ENCODE data around the gene TMEM121B.
"Not testable (repeated sequence)": the region's sequence is repeated elsewhere in the genome, so short reads cannot be mapped to it uniquely, and the experiment has no call there.

TMEM121B gene

DNA sequence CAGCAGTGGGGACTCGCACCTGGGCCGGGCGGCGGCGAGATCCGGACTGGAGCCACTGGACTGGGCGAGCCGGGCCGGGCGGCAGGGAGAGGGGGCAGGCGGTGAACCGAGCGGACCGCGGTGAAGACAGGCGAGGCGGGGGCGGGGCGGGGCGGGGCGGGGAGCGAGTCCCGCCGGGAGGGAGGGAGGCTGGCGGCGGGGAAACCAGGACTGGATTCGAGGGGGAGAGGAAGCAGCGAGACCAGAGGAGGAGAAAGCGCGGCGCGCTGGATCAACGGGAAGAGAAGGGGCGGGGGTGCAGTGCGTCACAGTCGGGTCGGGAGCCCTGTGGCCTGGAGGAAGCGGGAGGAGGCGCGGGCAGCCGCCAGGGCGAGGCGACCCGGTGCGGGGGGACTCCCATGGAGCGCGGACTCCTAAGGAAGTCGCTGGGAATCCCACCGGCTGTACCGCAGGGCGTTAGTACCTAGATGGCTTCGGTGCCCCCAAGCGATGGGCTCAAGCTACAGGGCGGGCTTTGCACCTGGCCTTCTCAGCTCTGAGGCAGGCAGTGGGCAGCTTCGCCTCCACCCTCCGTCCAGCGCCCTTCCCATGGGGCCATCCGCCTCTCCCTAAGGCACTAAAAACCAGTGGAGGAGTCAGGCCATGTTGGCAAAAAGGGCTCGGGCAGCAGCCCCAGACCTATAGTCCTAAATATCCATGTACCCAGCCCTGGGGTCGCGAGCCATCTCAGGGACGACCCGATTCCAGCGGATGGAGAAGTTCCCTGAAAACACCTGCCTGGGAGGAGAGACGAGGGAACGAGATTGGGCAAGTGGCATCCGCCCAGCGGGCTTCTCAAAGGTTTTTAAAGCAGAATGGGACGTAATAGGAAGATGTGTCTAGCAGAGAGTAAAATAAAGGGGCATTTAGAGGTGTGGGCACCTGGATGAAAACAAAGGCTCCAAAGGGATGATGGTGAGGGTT, at the start of gene TMEM121B:
TSS of gene TMEM121B (minus strand) at position 128 of the 963 bp plus-strand sequence. CDS start 233 bp downstream, outside the sequence.
- TF ChIP-seq ZNF274 (IDR thresholded peaks at IDR 0.05; ENCODE audit: low read depth, low read length): no peak
- peak within 1 kb of the TSS; percentile 27; the same call in 1 of the 2 replicates for H3K4me3 ChIP-seq (ENCODE audit: low read length)

DNA sequence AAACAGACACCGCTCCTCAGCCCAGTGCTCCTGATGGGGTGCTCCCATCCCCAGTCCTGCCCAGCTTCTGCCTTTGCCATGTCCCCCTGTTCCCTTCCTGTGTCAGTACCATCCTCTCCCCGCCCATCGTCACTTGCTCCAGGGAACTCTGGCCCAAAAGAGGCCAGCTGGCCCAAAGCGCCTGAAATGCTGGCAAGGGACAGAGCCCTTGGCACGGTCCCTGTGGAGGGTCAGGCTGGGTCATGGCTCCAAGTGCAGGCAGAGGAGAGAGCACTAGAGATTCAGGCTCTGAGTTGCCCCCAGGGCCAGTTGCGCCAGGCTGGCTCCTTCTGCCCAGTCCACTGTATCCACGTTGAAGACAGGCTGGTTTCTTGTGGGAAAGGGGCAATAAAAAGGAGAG, 46.3 kb upstream of the TMEM121B start:
- H3K4me3 ChIP-seq (ENCODE audit: low read length): no peak overlapping the region
- no peak for TF ChIP-seq ZNF274 (IDR thresholded peaks at IDR 0.05; ENCODE audit: low read depth, low read length)

DNA sequence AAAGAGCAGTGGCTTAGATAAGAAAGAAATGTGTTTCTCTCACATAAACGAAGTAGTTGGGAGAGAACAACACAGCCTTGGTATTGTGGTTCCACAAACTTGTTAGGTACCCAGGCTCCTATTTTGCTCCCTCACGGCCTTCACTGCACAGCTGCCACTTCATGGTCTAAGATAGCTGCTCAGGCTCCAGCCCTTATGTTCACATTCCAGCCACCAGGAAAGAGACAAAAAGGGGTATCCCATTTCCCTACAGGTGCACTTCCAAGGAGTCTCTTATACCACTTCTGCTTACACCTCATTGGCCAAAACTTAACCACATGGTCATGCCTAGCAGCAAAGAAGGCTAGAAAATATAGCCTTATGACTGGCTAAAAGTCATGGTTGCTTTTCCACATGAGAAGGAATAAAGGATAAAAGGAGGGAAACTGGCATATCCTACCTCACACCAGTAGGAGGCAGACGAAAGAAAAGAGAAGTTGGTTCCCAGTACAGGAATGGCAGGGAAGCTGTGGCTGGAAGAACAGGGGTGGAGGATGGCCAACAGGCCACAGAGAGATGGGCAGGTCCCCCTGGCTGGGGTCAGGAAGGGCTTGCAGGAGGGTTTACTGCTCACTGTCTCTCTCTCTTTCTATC, 43.3 kb upstream of the TMEM121B start:
- H3K4me3 ChIP-seq (ENCODE audit: low read length): no peak overlapping the region
- no peak for TF ChIP-seq ZNF274 (IDR thresholded peaks at IDR 0.05; ENCODE audit: low read depth, low read length)

DNA sequence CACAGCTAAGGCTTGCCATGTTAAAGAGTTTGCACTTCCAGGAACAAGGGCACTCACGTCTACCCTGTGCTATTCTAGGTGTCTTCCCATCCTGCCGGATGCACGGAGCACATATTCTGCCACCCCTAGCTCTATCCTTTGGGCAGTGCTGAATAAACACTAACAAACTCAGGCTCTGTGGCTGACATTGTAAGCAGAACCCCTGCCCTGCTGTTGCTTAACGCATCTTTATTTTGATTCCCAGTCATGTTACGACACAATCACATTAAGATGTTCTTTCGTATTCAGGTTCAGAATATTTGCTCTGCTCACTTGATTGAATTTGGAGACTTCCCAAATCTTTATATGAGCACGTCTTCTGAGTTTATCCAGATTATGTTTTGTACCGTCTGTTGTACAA, 41.6 kb upstream of the TMEM121B start:
- no peak for TF ChIP-seq ZNF274 (IDR thresholded peaks at IDR 0.05; ENCODE audit: low read depth, low read length)
- no peak overlapping the region for H3K4me3 ChIP-seq (ENCODE audit: low read length)

DNA sequence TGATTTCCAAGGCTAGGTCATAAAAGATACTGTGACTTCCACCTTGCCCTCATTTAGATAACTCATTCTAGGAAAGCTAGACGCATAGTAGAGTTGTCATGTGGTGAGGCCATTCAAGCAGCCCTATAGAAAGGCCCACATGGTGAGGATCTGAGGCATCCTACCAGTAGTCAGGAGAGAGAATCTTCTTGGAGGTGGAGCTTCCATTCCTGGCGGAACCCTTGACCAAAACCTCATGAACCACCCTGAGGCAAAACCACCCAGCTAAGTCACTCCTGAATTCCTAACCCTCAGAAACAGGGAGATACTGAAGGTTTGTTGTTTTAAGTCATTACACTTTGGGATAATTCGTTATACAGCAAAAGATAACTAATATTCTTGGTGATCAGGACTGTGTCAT, 40.8 kb upstream of the TMEM121B start:
- no peak overlapping the region for H3K4me3 ChIP-seq (ENCODE audit: low read length)
- TF ChIP-seq ZNF274 (IDR thresholded peaks at IDR 0.05; ENCODE audit: low read depth, low read length): no peak

DNA sequence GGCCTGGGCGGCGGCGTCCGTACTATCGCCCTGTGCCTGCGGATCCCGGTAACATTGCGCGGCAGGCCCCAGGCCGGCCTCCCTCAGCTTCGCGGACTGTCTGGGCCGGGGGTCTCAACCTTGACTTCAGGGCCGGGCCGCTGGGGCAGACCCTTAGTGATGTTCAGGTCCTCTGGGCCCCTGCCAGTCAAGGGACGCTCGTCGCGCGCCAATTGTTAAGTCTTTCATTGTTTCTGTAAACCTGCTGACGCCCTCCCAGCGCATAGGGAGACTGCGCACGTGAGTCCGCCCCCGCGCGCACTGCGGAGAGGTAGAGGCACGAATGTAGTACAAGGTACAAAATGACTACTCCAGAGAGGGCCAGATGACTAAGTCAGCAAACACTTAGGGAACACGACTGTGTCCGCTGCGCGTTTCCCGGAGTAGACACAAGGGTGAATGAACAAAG, 38.4 kb upstream of the TMEM121B start:
- H3K4me3 ChIP-seq (ENCODE audit: low read length): peak overlapping the region; percentile 66
- TF ChIP-seq ZNF274 (IDR thresholded peaks at IDR 0.05; ENCODE audit: low read depth, low read length): no peak

DNA sequence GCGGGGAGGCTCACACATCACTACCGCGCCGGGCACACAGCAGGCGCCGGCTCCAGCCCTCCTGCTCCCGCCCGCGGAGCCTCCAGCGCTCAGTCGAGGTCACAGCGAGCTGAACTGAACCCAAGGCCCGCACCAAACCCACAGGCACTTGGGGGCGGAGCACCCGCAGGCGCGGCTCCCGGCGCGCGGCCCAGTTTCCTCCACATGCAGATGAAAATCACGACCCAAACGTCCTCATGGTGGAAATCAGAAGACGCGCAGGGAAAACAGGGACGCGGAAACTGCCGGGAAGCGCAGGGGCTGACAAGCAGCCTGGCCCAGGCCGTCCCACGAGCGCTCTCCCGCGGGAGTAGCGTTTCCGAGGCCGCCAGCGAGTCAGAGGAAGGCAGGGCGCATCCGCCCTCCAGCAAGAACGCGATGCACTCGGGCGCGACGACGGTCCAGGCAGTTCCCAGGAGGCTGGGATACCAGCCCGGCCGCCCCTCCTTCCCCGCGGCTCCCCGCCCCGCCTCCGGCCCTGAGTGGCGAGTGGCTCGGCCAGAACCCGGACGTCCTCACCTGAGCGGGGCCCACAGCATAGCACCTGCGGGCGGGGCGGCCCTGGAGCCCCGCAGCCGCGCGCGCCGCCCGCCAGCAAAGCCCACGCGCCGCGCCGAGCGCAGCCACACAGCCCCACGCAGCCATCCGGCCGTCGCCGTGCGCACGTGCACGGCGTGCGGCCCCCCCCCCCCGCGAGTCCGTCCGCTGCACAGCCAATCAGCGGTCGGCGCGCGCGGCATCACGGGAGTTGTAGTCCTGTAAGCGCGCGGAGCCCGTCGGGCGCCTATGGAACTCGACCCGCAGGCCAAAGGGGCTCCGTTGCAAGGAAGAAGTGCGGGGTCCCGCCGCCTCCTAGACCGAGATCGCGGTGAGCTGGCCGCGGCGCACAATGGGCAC, 37.7 kb upstream of the TMEM121B start, which contains the start of gene HDHD5:
TSS of gene HDHD5 (minus strand) at position 710 of the 936 bp plus-strand sequence. CDS start at position 684, 26 bp downstream.
- no peak for TF ChIP-seq ZNF274 (IDR thresholded peaks at IDR 0.05; ENCODE audit: low read depth, low read length)
- peak within 1 kb of the TSS; percentile 66 for H3K4me3 ChIP-seq (ENCODE audit: low read length)

DNA sequence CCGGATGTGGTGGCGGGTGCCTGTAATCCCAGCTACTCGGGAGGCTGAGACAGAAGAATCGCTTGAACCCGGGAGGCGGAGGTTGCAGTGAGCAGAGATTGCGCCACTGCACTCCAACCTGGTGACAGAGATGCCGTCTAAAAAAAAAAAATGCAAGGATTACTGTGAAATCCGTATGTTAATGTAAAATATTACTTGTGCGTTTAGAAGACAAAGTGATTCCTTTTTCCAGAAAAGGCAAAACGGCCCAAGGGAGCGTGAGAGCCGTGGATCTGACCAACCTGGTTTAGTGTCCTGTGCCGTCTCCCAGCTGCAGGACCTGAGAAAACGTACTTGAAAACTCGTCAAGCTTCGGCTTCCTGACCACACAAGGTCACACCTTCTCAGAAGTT, 37.0 kb upstream of the TMEM121B start:
- no peak for TF ChIP-seq ZNF274 (IDR thresholded peaks at IDR 0.05; ENCODE audit: low read depth, low read length)
- peak overlapping the region; percentile 66 for H3K4me3 ChIP-seq (ENCODE audit: low read length)

DNA sequence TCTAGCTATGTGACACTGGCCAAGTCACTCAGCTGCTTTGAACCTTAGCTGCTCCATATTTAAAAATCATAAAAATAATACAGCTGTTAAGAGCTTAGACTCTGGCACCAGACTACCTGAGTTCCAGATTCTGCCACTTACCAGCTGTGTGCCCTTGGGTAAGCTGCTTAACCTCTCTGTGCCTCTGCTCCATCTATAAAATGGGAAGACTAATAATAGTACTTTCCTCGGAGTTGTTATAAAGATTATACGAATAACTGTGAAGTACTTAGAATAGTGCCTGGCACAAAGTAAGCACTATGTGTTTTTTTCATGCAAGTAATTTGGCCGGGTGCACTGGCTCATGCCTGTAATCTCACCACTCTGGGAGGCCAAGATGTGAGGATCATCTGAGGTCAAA, 36.6 kb upstream of the TMEM121B start:
- peak overlapping the region; percentile 66; the same call in 1 of the 2 replicates for H3K4me3 ChIP-seq (ENCODE audit: low read length)
- TF ChIP-seq ZNF274 (IDR thresholded peaks at IDR 0.05; ENCODE audit: low read depth, low read length): no peak

DNA sequence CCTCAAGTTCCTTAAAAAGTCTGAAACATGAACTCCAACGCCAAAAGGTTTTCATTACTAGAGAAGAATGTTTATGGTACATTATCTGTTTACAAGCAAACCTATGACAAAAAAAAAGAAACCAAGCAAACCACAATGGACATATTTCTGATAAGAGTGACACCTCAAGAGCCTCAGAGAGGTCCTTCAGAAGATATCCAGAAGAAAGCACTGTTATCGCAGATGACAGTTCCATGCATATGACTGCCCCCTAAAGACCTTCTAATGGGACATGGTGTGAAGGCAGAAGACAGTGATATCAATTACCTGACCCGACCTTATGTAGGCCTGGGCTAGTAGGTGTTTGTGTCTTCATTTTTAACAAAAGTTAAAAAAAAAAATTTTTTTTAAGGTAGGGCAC, 34.8 kb upstream of the TMEM121B start:
- no peak for TF ChIP-seq ZNF274 (IDR thresholded peaks at IDR 0.05; ENCODE audit: low read depth, low read length)
- H3K4me3 ChIP-seq (ENCODE audit: low read length): no peak overlapping the region

DNA sequence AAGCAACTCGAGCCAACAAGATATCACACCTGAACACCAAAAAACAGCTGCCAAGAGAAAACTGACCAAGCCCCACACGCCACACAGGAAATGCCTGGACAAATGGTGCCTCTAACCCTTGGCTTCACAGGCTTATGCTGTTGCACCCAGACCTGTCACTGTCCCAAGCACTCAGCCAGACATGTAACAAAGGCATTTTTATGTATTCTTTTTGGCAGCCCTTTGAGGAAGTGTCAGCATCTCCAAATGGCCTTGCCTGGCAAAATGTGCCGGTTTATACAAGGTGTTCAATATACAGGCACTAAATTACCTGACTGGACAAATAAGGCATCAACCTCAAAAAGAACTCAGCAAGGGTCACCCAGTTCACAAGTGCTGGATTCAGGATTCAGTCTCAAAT, 31.8 kb upstream of the TMEM121B start:
- TF ChIP-seq ZNF274 (IDR thresholded peaks at IDR 0.05; ENCODE audit: low read depth, low read length): no peak
- H3K4me3 ChIP-seq (ENCODE audit: low read length): no peak overlapping the region

DNA sequence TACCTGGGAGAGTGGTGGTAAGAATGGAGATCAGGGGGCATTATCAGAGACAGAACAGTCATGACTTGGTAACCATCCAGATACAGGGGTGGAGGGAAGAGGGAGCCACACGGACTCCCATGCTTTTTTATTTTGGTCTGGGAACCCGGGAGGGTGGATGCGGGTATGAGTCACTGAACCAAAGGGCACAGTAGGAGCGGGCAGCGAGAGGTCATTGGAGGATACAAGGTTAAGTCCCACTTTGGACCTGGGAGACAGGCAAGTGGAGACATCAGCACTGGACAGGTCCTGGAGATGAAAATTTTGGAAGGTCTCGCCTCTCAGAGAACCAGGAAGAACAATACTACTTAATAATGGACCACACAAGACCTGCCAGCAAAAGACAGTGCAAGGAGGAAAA, 31.2 kb upstream of the TMEM121B start:
- TF ChIP-seq ZNF274 (IDR thresholded peaks at IDR 0.05; ENCODE audit: low read depth, low read length): no peak
- no peak overlapping the region for H3K4me3 ChIP-seq (ENCODE audit: low read length)

DNA sequence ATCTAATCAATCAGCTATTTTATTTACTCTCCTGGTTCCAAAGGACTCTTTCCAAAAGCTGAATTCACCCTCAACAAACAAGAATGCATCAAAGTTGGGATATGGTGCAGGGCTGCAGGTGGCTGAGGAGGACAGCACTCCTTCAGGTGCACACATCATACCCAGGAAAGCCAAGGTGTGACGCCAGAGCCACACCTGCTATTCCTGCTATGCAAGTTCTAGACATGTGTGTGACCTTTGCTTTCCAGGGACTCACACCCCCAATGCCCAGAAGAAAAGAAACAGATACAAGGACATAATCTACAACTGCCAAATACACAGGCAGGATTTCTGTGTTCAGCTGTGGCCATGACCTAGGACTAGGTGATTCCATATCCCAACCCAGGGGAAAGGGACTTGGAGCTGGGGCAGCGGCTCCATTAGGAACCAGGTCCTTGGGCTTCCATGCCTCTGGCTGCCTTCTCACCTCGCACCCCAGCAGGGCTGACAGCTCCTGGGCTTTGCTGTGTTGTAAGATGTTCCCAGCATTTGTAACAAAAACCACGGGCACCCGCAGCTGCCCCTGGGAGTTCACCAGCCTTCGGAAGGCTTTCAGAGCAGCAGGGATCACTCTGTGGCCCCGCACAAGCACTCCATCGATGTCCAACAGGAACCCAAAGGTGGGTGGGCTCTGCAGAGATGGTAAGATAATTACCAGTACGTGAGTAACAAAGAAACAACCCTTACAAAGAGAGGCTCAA, 28.1 kb upstream of the TMEM121B start:
- no peak for TF ChIP-seq ZNF274 (IDR thresholded peaks at IDR 0.05; ENCODE audit: low read depth, low read length)
- no peak overlapping the region for H3K4me3 ChIP-seq (ENCODE audit: low read length)

DNA sequence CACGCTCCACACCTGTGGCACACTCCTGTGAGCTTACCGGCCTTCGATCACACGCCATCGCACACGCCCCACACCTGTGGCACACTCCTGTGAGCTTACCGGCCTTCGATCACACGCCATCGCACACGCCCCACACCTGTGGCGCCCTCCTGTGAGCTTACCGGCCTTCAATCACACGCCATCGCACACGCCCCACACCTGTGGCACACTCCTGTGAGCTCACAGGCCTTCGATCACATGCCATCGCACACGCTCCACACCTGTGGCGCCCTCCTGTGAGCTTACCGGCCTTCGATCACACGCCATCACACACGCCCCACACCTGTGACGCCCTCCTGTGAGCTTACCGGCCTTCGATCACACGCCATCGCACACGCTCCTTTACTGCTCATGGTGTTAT, 26.3 kb upstream of the TMEM121B start:
- not testable (repeated sequence) for H3K4me3 ChIP-seq (ENCODE audit: low read length)
